PC-3 (cell line): ENCODE data around the gene VWA8. TPM values are rescaled to one million over a fixed set of nuclear protein-coding genes. Genes with fewer than 3 reads are reported as not detected.
"Not testable (repeated sequence)": the region's sequence is repeated elsewhere in the genome, so short reads cannot be mapped to it uniquely, and the experiment has no call there.

Experiments used
- ATAC-seq: fragments of 200-7000 bp; cut with Tn5 transposase; 2 replicates; pipeline ENCODE4 v1.9.1; 2020; ENCODE audit warnings: mild to moderate bottlenecking, moderate library complexity
- BruUV-seq: library from RNA; stranded (reverse); fragments of 400-500 nt; replicated peaks from 2 replicates; lab custom pipeline; 2021; lab: Mats Ljungman, UMichigan
- CTCF ChIA-PET: fragments of 300-600 bp; sonication (Branson Sonifier 250); formaldehyde crosslinking; loops from one replicate; lab custom pipeline; 2022; ENCODE audit warnings: antibody characterized with exemption; lab: Charles Lee
- POLR2A ChIA-PET: fragments of 300-600 bp; sonication (Branson Sonifier 250); formaldehyde crosslinking; loops from one replicate; lab custom pipeline; 2022; ENCODE audit warnings: antibody characterized with exemption; ENCODE audit not compliant: unreplicated experiment; lab: Charles Lee
- DNase-seq: peaks from one replicate; pipeline ENCODE4 v3.0.0-alpha.2; 2015
- H2AFZ ChIP-seq: fragments of 300-600 bp; sonication (generic); 2 replicates; pipeline ENCODE4 v1.6.0; 2016; ENCODE audit warnings: antibody characterized with exemption, low read length
- H3F3A ChIP-seq: fragments of 300-600 bp; sonication (generic); one replicate; pipeline ENCODE4 v1.6.0; 2017; ENCODE audit warnings: antibody characterized with exemption, low read length, control low read depth, mild to moderate bottlenecking; ENCODE audit not compliant: unreplicated experiment
- H3K27ac ChIP-seq: fragments of 300-600 bp; sonication (generic); 2 replicates; pipeline ENCODE4 v1.5.1; 2016; ENCODE audit warnings: mild to moderate bottlenecking, low read length
- H3K27me3 ChIP-seq: fragments of 300-600 bp; sonication (generic); 2 replicates; pipeline ENCODE4 v1.6.1; 2016; ENCODE audit warnings: low read length, mixed read lengths
- H3K36me3 ChIP-seq: fragments of 300-600 bp; sonication (generic); 2 replicates; pipeline ENCODE4 v1.6.1; 2016; ENCODE audit warnings: low read depth, mixed run types, low read length, mixed read lengths
- H3K4me1 ChIP-seq: fragments of 300-600 bp; sonication (generic); 2 replicates; pipeline ENCODE4 v1.5.1; 2016; ENCODE audit warnings: low read length; ENCODE audit not compliant: insufficient read depth
- H3K4me2 ChIP-seq: fragments of 300-600 bp; sonication (generic); 2 replicates; pipeline ENCODE4 v1.6.0; 2016; ENCODE audit warnings: low read length
- H3K4me3 ChIP-seq: fragments of 300-600 bp; sonication (generic); 2 replicates; pipeline ENCODE4 v1.5.1; 2016; ENCODE audit warnings: mild to moderate bottlenecking, low read length, mixed read lengths
- H3K79me2 ChIP-seq: fragments of 300-600 bp; sonication (generic); 2 replicates; pipeline ENCODE4 v1.6.1; 2017; ENCODE audit warnings: low read length, mixed read lengths
- H3K9ac ChIP-seq: fragments of 300-600 bp; sonication (generic); 2 replicates; pipeline ENCODE4 v1.6.0; 2016; ENCODE audit warnings: mild to moderate bottlenecking, low read length
- H3K9me2 ChIP-seq: fragments of 300-600 bp; sonication (generic); replicated peaks from 2 replicates; pipeline ENCODE4 v1.6.1; 2016; ENCODE audit warnings: mixed run types, low read length, mixed read lengths
- H3K9me3 ChIP-seq: fragments of 300-600 bp; sonication (generic); 2 replicates; pipeline ENCODE4 v1.6.1; 2016; ENCODE audit warnings: low read length, mixed read lengths
- H4K20me1 ChIP-seq: fragments of 300-600 bp; sonication (generic); 2 replicates; pipeline ENCODE4 v1.6.1; 2016; ENCODE audit warnings: low read length, mixed read lengths
- CTCF ChIP-seq: fragments of 300-600 bp; sonication (generic); conservative IDR thresholded peaks from 2 replicates; pipeline ENCODE4 v1.5.1; 2017; ENCODE audit warnings: antibody characterized with exemption, low read depth, mild to moderate bottlenecking, low read length
- EZH2 ChIP-seq: fragments of 300-600 bp; sonication (generic); IDR thresholded peaks from one replicate; pipeline ENCODE4 v1.6.1; 2017; ENCODE audit warnings: antibody characterized with exemption, mild to moderate bottlenecking, low read length; ENCODE audit not compliant: unreplicated experiment
- EZH2phosphoT487 ChIP-seq: fragments of 300-600 bp; sonication (generic); IDR thresholded peaks from 2 replicates; pipeline ENCODE4 v1.6.1; 2018; ENCODE audit warnings: mild to moderate bottlenecking, antibody characterized with exemption, low read length, borderline replicate concordance
- intact Hi-C: fragments of 100-400 bp; cut with micrococcal nuclease; formaldehyde crosslinking; loops from 2 replicates; pipeline ENCODE4 v1.9.0; 2023
- total RNA-seq: library from RNA; depleted of rRNA; stranded (reverse); fragments of >200 nt; gene quantifications from 2 replicates; pipeline ENCODE4 v1.2.3, GENCODE V29; 2014

VWA8 gene
- total RNA-seq, 1 experiment from 2014 or later = 10.0 TPM

- BruUV-seq = no TSS peak
- CTCF ChIA-PET = no interaction called here
- POLR2A ChIA-PET = no interaction called here
Observed at GRCh38 chr13:41837629-41838028, 123.3 kb downstream of the VWA8 start.

GRCh38 chr13:41835871-41836270 is 125.0 kb downstream of the VWA8 start:
- ChIA-PET POLR2A (no interaction called here), CTCF (no interaction called here)
- Histone ChIP-seq H3K4me1 (peaks cover 15% of the 10 kb centered on the region; the same call in 1 of the 2 replicates), H3K9ac (no peak overlapping the region), H3K4me3 (no peak overlapping the region), H3K36me3 (no peaks in the 10 kb centered on the region), H3K27ac (no peak overlapping the region), H2AFZ (no peak overlapping the region), H3F3A (no peaks in the 10 kb centered on the region), H3K9me2 (no peaks in the 10 kb centered on the region), H3K4me2 (no peak overlapping the region), H3K27me3 (no peaks in the 10 kb centered on the region), H4K20me1 (no peaks in the 10 kb centered on the region), H3K9me3 (no peaks in the 10 kb centered on the region), H3K79me2 (no peaks in the 10 kb centered on the region)
- intact Hi-C loops = no loop called here
- TF ChIP-seq EZH2phosphoT487 = no peak
- no peak for TF ChIP-seq EZH2
- TF ChIP-seq CTCF = no peak
- no peak for DNase-seq
- no TSS peak for BruUV-seq
- ATAC-seq = no peak

More at GRCh38 chr13:41837629-41838028, 123.3 kb downstream of the VWA8 start:
- TF ChIP-seq EZH2 (no peak), EZH2phosphoT487 (no peak), CTCF (no peak)
- no peaks in the 10 kb centered on the region for H4K20me1 ChIP-seq
- no peaks in the 10 kb centered on the region for H3K9me2 ChIP-seq
- H3F3A ChIP-seq = no peaks in the 10 kb centered on the region
- no peaks in the 10 kb centered on the region for H3K79me2 ChIP-seq
- no peak overlapping the region for H2AFZ ChIP-seq
- peaks cover 15% of the 10 kb centered on the region; the same call in 1 of the 2 replicates for H3K4me1 ChIP-seq
- no peaks in the 10 kb centered on the region for H3K27me3 ChIP-seq
- H3K4me2 ChIP-seq = no peak overlapping the region
- ATAC-seq (no peak), DNase-seq (no peak)
- intact Hi-C loops = no loop called here
- no peak overlapping the region for H3K4me3 ChIP-seq
- H3K9ac ChIP-seq = no peak overlapping the region
- H3K27ac ChIP-seq = no peak overlapping the region
- H3K9me3 ChIP-seq = no peaks in the 10 kb centered on the region
- no peaks in the 10 kb centered on the region for H3K36me3 ChIP-seq

- H3K27me3 ChIP-seq, H3K9me2 ChIP-seq, H3K9me3 ChIP-seq, H3K79me2 ChIP-seq, H3K4me2 ChIP-seq, BruUV-seq, H3K36me3 ChIP-seq, H3K4me3 ChIP-seq, H3K9ac ChIP-seq, H4K20me1 ChIP-seq, CTCF ChIA-PET, H3F3A ChIP-seq, intact Hi-C loops, DNase-seq, ATAC-seq, H3K27ac ChIP-seq, H2AFZ ChIP-seq: not testable (repeated sequence)
- POLR2A ChIA-PET = interaction anchor here (0.5 kb wide), 1 partner anchor 321 kb away, joined by 3 read pairs; no protein-coding TSS in a partner anchor
- H3K4me1 ChIP-seq = peaks cover 15% of the 10 kb centered on the region; the same call in 1 of the 2 replicates
Observed at GRCh38 chr13:41834697-41835096, 126.2 kb downstream of the VWA8 start.
